IMR-90 (cell line): ENCODE measurements around the gene ADAM12. TPM values are rescaled to one million over a fixed set of nuclear protein-coding genes. Genes with fewer than 3 reads are reported as not detected.

Experiments
- ATAC-seq: fragments of 200-7000 bp; cut with Tn5 transposase; 2 replicates; pipeline ENCODE4 v1.9.1; 2020; ENCODE audit warnings: low read depth, mild to moderate bottlenecking, moderate library complexity
- BruUV-seq: library from RNA; stranded (reverse); fragments of 400-500 nt; replicated peaks from 2 replicates; lab custom pipeline; 2021; lab: Mats Ljungman, UMichigan
- CTCF ChIA-PET: fragments of 300-600 bp; formaldehyde crosslinking; extraction: SDS; loops from one replicate; lab custom pipeline; 2021; ENCODE audit warnings: antibody characterized with exemption; lab: Yijun Ruan, JAX
- POLR2A ChIA-PET: fragments of 300-600 bp; sonication (Branson Sonifier 250); formaldehyde crosslinking; loops from one replicate; lab custom pipeline; 2022; ENCODE audit warnings: antibody characterized with exemption; ENCODE audit not compliant: unreplicated experiment; lab: Charles Lee
- DNase-seq: peaks from one replicate; pipeline ENCODE4 v3.0.0; 2013
- H2AFZ ChIP-seq: replicated peaks from 2 replicates; pipeline ENCODE3; 2013; ENCODE audit warnings: low read length, mild to moderate bottlenecking; ENCODE audit not compliant: poor library complexity
- H2AK5ac ChIP-seq: 2 replicates; pipeline ENCODE4 v1.6.1; 2013; ENCODE audit warnings: low read depth, low read length, inconsistent platforms
- H2AK9ac ChIP-seq: replicated peaks from 2 replicates; pipeline ENCODE3; 2013; ENCODE audit warnings: mild to moderate bottlenecking, low read depth, low read length, moderate library complexity; ENCODE audit not compliant: poor library complexity
- H2BK120ac ChIP-seq: 2 replicates; pipeline ENCODE4 v1.6.1; 2013; ENCODE audit warnings: low read depth, low read length, inconsistent platforms
- H2BK15ac ChIP-seq: 3 replicates; pipeline ENCODE4 v1.6.1; 2013; ENCODE audit warnings: low read depth, low read length, inconsistent platforms
- H2BK20ac ChIP-seq: 2 replicates; pipeline ENCODE4 v1.6.1; 2013; ENCODE audit warnings: low read depth, mild to moderate bottlenecking, inconsistent platforms, low read length, moderate library complexity
- H2BK5ac ChIP-seq: 2 replicates; pipeline ENCODE4 v1.6.1; 2013; ENCODE audit warnings: mild to moderate bottlenecking, low read depth, low read length, inconsistent platforms; ENCODE audit not compliant: poor library complexity, severe bottlenecking
- H3K14ac ChIP-seq: replicated peaks from 2 replicates; pipeline ENCODE4 v1.6.1; 2013; ENCODE audit warnings: low read depth, low read length, inconsistent platforms
- H3K18ac ChIP-seq: 2 replicates; pipeline ENCODE4 v1.6.1; 2013; ENCODE audit warnings: low read depth, low read length, control low read depth
- H3K23ac ChIP-seq: 2 replicates; pipeline ENCODE4 v1.6.1; 2013; ENCODE audit warnings: low read depth, low read length, inconsistent platforms
- H3K27ac ChIP-seq: 2 replicates; pipeline ENCODE4 v1.5.1; 2013; ENCODE audit warnings: mild to moderate bottlenecking, control low read depth, low read length; ENCODE audit not compliant: insufficient read depth
- H3K27me3 ChIP-seq: 2 replicates; pipeline ENCODE4 v1.6.1; 2013; ENCODE audit warnings: low read length; ENCODE audit not compliant: control insufficient read depth, insufficient read depth
- H3K36me3 ChIP-seq: 2 replicates; pipeline ENCODE4 v1.6.1; 2013; ENCODE audit warnings: low read length, mixed read lengths; ENCODE audit not compliant: control insufficient read depth, insufficient read depth
- H3K4ac ChIP-seq: 2 replicates; pipeline ENCODE4 v1.6.1; 2013; ENCODE audit warnings: low read depth, low read length, inconsistent platforms
- H3K4me1 ChIP-seq: 2 replicates; pipeline ENCODE4 v1.6.1; 2013; ENCODE audit warnings: low read length, mixed read lengths; ENCODE audit not compliant: control insufficient read depth, insufficient read depth
- H3K4me2 ChIP-seq: 2 replicates; pipeline ENCODE4 v1.6.1; 2013; ENCODE audit warnings: low read depth, mild to moderate bottlenecking, control low read depth, low read length, moderate library complexity
- H3K4me3 ChIP-seq: 2 replicates; pipeline ENCODE4 v1.5.1; 2013; ENCODE audit warnings: low read depth, mild to moderate bottlenecking, control low read depth, low read length, moderate library complexity; ENCODE audit not compliant: insufficient read depth
- H3K56ac ChIP-seq: 2 replicates; pipeline ENCODE4 v1.6.1; 2013; ENCODE audit warnings: low read length, inconsistent platforms; ENCODE audit not compliant: insufficient read depth; ENCODE audit errors: extremely low read depth
- H3K79me1 ChIP-seq, 2 experiments: 2 replicates each; pipeline ENCODE4 v1.6.1; 2013; ENCODE audit warnings: low read length in 2 of 2, inconsistent platforms in 1 of 2, low read depth in 1 of 2
- H3K9ac ChIP-seq: 2 replicates; pipeline ENCODE4 v1.6.1; 2013; ENCODE audit warnings: low read depth, low read length, control low read depth
- H3K9me1 ChIP-seq: 2 replicates; pipeline ENCODE4 v1.6.1; 2013; ENCODE audit warnings: low read length, inconsistent platforms; ENCODE audit not compliant: insufficient read depth
- H3K9me3 ChIP-seq: 2 replicates; pipeline ENCODE4 v1.6.1; 2013; ENCODE audit warnings: low read length; ENCODE audit not compliant: control insufficient read depth, insufficient read depth
- H4K20me1 ChIP-seq: 2 replicates; pipeline ENCODE4 v1.6.1; 2013; ENCODE audit warnings: low read length, inconsistent platforms; ENCODE audit not compliant: insufficient read depth
- H4K5ac ChIP-seq: 2 replicates; pipeline ENCODE4 v1.6.1; 2013; ENCODE audit warnings: mild to moderate bottlenecking, low read depth, low read length, control low read depth
- H4K8ac ChIP-seq, 2 experiments: 2 replicates each; pipeline ENCODE4 v1.6.1; 2013; ENCODE audit warnings: low read depth in 2 of 2, low read length in 2 of 2, control low read depth in 1 of 2, inconsistent platforms in 1 of 2
- H4K91ac ChIP-seq: 2 replicates; pipeline ENCODE4 v1.6.1; 2013; ENCODE audit warnings: low read depth, low read length, inconsistent platforms; ENCODE audit not compliant: insufficient read depth
- BHLHE40 ChIP-seq: fragments of 150-350 bp; IDR thresholded peaks from 2 replicates; pipeline ENCODE4 v1.6.1; 2016; ENCODE audit warnings: mild to moderate bottlenecking, low read depth, low read length
- CEBPB ChIP-seq: IDR thresholded peaks from 2 replicates; pipeline ENCODE4 v1.6.1; 2012; ENCODE audit warnings: low read depth, low read length, improper control_type of control experiment
- ELK1 ChIP-seq: fragments of 150-350 bp; IDR thresholded peaks from 2 replicates; pipeline ENCODE4 v1.6.1; 2016; ENCODE audit warnings: low read depth, mild to moderate bottlenecking, low read length, moderate library complexity, borderline replicate concordance
- FOS ChIP-seq: fragments of 150-350 bp; IDR thresholded peaks from 2 replicates; pipeline ENCODE4 v1.6.1; 2016; ENCODE audit warnings: low read depth, low read length
- POLR2A ChIP-seq: IDR thresholded peaks from 2 replicates; pipeline ENCODE4 v1.6.1; 2012; ENCODE audit warnings: mild to moderate bottlenecking, low read depth, low read length
- RAD21 ChIP-seq: IDR thresholded peaks from 2 replicates; pipeline ENCODE4 v1.6.1; 2012; ENCODE audit warnings: low read length, improper control_type of control experiment
- WGBS, 2 experiments: methylation state at CpG; one replicate each; pipeline versions ENCODE4 v1.1.5 to v1.1.7; 2013; ENCODE audit warnings: missing lambda C conversion rate in 2 of 2; ENCODE audit not compliant: insufficient read length in 1 of 2; ENCODE audit errors: extremely low coverage in 2 of 2; 5-methylcytosine and 5-hydroxymethylcytosine counted together
- dilution Hi-C: fragments of 300-500 bp; cut with HindIII; formaldehyde crosslinking; loops from one replicate; pipeline ENCODE4 v1.14.3; 2018; ENCODE audit warnings: low sequenced_read_pairs; ENCODE audit not compliant: unreplicated experiment
- in situ Hi-C: fragments of 300-500 bp; cut with MboI; formaldehyde crosslinking; loops from 3 replicates; pipeline ENCODE4 v1.14.3; 2019; ENCODE audit warnings: low sequenced_read_pairs, inconsistent platforms, mixed read lengths
- intact Hi-C: fragments of 100-400 bp; cut with micrococcal nuclease; formaldehyde crosslinking; loops from 2 replicates; pipeline ENCODE4 v1.10.0; 2022
- polyA plus RNA-seq, 3 experiments: library from polyadenylated mRNA; depleted of rRNA; stranded (reverse); fragments of >200 nt; gene quantifications; 2 replicates each; pipeline ENCODE4 v1.2.3, GENCODE V29; 2012; ENCODE audit warnings: low replicate concordance in 1 of 3
- total RNA-seq: library from RNA; depleted of rRNA; stranded (reverse); fragments of >200 nt; gene quantifications from 2 replicates; pipeline ENCODE4 v1.2.3, GENCODE V29; 2012

The ADAM12 gene
- total and polyA plus RNA-seq, 2 of the 4 experiments (the other 2 are of a cell fraction) = 9.6 to 10.2 TPM

GRCh38 chr10:126073606-126074005 lies 314.7 kb downstream of the ADAM12 start:
- Histone ChIP-seq H3K36me3 (no peaks in the 10 kb centered on the region), H2AK9ac (no peak overlapping the region), H3K27me3 (peaks cover 3% of the 10 kb centered on the region; the same call in 1 of the 2 replicates), H3K79me1 (no peaks in the 10 kb centered on the region), H4K8ac (no peak overlapping the region), H3K14ac (no peak overlapping the region), H2AFZ (no peak overlapping the region), H3K4me1 (no peaks in the 10 kb centered on the region), H4K5ac (no peak overlapping the region), H2BK5ac (no peak overlapping the region), H3K23ac (no peak overlapping the region), H3K27ac (no peak overlapping the region), H4K20me1 (no peaks in the 10 kb centered on the region), H3K9ac (no peak overlapping the region), H2BK20ac (no peak overlapping the region), H2AK5ac (no peak overlapping the region), H2BK120ac (no peak overlapping the region), H3K4ac (no peak overlapping the region), H3K9me1 (no peaks in the 10 kb centered on the region; the same call in 1 of the 2 replicates), H4K91ac (no peak overlapping the region), H3K9me3 (no peaks in the 10 kb centered on the region; the same call in 1 of the 2 replicates), H3K4me3 (no peak overlapping the region), H3K18ac (no peak overlapping the region), H3K4me2 (no peak overlapping the region), H2BK15ac (no peak overlapping the region), H3K56ac (no peak overlapping the region)
- POLR2A ChIA-PET = no interaction called here
- ATAC-seq = peak; percentile 57
- dilution Hi-C loops = no loop called here
- in situ Hi-C loops = no loop called here
- CTCF ChIA-PET = interaction anchor here (1.2 kb wide), 1 partner anchor 10 kb away, joined by 3 read pairs; no protein-coding TSS in a partner anchor
- no TSS peak for BruUV-seq
- TF ChIP-seq ELK1 = no peak
- TF ChIP-seq CEBPB = peak; percentile 62
- no peak for TF ChIP-seq POLR2A
- TF ChIP-seq RAD21 = no peak
- no peak for TF ChIP-seq BHLHE40
- 0 out of 2 replicates have a peak, but pooled peaks have one; percentile 38 for TF ChIP-seq FOS
- no CpG with 5 or more reads among the region's 1 CpG for WGBS, 2 experiments
- peak; percentile 62 for DNase-seq
- intact Hi-C loops = no loop called here
